Measurements from ENCODE around the gene RETREG2.
"Not testable (repeated sequence)": the region's sequence is repeated elsewhere in the genome, so short reads cannot be mapped to it uniquely, and the experiment has no call there.

Gene RETREG2

GRCh38 chr2:219186754-219187456, 8.8 kb downstream of the RETREG2 start:
- no peak for DNase-seq (ENCODE audit: low read depth in 2 of 2)

DNA sequence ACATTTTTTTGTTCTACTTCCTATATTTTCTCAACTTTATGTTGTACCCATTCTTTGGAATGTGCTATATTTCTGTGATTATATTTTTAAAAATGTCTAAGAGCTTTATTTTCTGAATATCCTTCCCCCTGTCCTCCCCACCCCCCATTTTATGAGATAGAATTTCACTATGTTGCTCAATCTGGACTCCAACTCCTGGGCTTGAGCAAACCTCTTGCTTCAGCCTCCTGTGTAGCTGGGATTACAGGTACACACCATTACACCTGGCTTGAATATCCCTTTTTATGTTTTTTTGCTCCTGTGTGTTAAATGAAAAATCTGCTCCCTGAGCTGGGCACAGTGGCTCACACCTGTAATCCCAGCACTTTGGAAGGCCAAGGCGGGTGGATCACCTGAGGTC, 19.3 kb downstream of the RETREG2 start:
- DNase-seq (ENCODE audit: low read depth in 2 of 2) = no peak

GRCh38 chr2:219198974-219199373, 20.9 kb downstream of the RETREG2 start:
- DNase-seq (ENCODE audit: low read depth in 2 of 2) = no peak

- no peak for DNase-seq (ENCODE audit: low read depth in 2 of 2)
Measured at GRCh38 chr2:219199470-219200211, 21.6 kb downstream of the RETREG2 start.

GRCh38 chr2:219200502-219201326, 22.6 kb downstream of the RETREG2 start:
- DNase-seq (ENCODE audit: low read depth in 2 of 2) = not testable (repeated sequence)

- not testable (repeated sequence) for DNase-seq (ENCODE audit: low read depth in 2 of 2)
Measured at GRCh38 chr2:219201331-219201730, 23.3 kb downstream of the RETREG2 start.

DNA sequence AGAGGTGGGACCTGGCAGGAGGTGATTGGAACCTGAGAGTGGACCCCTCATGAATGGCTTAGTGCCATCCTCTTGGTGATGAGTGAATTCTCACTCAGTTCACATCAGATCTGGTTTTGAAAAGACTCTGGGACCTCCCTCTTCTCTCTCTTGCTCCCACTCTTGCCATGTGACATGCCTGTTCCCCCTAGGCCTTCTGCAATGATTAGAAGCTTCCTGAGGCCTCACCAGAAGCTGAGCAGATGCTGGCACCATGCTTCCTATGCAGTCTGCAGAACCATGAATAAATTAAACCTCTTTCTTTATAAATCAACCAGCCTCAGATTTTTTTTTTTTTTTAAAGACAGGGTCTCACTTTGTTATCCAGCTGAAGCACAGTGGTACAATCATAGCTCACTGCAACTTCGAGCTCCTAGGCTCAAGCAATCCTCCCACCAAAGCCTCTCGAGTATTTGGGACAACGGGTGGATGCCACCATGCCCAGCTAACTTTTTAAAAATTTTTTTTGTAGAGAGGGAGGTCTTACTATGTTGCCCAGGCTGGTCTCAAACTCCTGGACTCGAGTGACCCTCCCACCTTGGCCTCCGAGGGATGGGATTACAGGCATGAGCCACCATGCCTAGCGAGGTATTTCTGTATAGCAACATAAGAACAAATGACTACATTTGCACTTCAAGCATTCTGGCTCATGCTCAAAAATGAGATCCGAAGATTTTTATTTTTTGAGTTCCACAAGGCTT, 26.5 kb downstream of the RETREG2 start:
- no peak for DNase-seq (ENCODE audit: low read depth in 2 of 2)

DNA sequence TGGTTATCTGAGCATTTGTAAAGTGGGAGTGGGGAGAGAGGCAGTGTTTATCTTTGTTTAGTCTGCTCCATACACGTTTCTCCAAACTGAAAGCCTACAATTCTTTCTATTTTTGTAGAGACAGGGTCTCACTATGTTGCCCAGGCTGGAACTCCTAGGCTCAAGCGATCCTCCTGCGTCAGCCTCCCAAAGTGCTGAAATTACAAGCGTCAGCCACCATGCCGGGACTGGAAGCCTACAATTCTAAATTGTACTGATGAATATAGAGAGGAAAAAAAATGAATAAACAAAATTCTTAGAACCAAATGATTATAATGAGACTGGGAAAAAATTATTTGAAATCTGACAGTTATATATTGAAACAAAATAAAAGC, 27.1 kb downstream of the RETREG2 start:
- no peak for DNase-seq (ENCODE audit: low read depth in 2 of 2)

DNA sequence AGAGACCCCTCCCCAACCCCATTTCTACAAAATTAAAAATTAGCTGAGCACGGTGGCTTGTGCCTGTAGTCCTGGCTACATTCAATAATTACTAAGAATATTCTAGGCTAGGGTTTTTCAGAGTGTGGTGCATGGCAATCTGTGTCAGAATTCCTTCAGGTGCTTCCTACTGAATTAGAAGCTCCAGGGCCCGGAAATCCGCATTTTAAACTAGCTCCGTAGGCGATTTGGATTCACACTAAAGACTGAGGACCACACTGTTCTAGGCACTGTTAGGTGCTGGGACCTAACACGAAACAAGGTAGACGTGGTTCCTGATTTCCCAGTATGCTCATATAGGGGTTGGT, 27.9 kb downstream of the RETREG2 start:
- DNase-seq (ENCODE audit: low read depth in 2 of 2) = no peak

DNA sequence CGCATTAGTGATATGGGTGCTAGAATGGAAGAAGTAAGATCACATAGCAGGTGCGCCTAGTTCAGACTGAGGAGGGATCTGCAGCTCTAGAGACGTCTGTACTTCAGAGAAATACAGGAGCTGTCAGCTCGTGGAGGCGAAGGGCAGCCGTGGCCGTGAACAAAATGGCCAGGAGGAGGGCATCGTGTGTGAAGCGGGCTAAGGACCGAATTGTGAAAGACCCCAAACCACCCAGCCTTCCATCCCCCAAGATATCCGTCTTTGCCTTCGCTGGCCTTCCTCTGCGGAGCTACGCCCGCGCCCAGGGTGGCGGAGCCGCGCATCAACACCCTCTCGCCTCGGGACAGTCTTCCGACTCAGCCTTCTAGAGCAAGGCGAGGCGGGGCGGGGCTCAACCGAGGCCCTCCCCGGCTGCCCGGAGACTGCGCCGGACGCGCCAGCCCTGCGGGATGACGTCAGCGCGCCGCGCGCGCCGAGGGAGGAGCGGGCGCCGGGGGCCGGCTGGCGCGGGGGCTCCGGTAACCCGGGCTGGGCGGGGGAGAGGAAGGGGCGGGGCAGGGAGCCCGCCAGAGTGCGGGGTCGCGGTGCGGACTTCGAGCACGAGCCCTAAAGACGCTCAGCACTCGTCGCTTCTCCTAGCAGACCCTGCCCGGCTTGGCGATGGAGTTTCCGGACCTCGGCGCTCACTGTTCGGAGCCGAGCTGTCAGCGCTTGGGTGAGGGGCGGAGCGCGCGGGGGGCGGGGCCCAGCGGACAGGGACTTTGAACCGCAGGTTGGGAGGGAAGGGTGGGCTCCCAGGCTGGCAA, 28.5 kb downstream of the RETREG2 start, which contains the start of gene ZFAND2B:
Gene ZFAND2B, plus strand, starts transcription at position 455 of the 806 bp plus-strand sequence. Its CDS starts 206 bp downstream, at position 661.
- DNase-seq (ENCODE audit: low read depth in 2 of 2) = peak; percentile 90 to 93

DNA sequence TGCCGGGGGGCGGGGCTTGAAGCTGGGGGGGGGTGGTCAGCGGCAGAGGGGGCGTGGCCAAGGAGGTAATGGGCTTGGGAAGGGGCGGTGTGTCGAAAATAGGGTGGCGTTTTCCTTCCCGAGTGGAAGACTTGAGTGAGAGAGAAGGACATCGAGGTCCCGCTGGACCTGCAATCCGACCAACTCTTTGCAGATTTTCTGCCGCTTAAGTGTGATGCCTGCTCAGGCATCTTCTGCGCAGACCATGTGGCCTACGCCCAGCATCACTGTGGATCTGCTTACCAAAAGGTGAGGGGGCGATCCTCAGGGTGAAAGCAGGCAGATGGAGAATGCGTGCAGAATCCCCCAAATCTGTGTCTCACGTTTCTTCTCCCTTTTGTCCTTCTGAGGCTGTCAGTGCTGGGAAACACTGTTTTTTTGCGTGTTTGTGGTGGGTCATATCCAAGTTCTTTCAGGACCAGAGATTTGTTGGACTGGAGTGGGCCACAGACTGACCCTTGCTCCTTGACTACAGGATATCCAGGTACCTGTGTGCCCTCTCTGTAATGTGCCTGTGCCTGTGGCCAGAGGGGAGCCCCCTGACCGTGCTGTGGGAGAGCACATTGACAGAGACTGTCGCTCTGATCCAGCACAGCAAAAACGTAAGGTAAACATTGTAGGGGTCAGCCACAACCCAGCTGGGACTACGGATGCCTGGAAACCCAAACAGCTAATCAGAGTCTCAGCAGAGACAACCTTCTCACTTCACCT, 29.2 kb downstream of the RETREG2 start:
- no peak for DNase-seq (ENCODE audit: low read depth in 2 of 2)

- no peak for DNase-seq (ENCODE audit: low read depth in 2 of 2)
Measured at GRCh38 chr2:219207884-219208740, 30.0 kb downstream of the RETREG2 start.

- no peak for DNase-seq (ENCODE audit: low read depth in 2 of 2)
Measured at GRCh38 chr2:219209236-219210195, 31.4 kb downstream of the RETREG2 start.

- no peak for DNase-seq (ENCODE audit: low read depth in 2 of 2)
Measured at GRCh38 chr2:219210196-219210885, 32.3 kb downstream of the RETREG2 start.

DNA sequence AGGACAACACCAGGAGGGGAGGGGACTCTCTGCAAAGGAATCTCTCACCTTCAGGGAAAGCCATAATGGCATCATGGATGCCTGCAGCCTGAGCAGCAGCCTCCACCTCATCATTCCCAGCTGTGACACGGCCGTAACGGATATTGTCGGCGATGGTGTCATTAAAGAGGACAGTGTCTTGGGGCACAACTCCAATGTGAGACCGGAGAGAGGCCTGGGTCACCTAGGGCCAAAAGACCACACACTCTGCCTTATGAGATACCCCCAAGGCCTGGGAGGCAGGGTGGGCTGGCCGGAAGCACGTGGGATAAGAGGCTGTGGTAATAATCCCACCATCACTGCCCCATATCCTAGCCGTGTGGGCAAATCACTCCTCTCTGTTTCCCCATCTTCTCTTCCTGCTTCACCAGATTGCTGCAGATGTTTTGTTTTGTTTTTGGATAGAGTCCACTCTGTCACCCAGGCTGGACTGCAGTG, 32.8 kb downstream of the RETREG2 start:
- DNase-seq (ENCODE audit: low read depth in 2 of 2) = no peak

GRCh38 chr2:219213026-219213415, 34.9 kb downstream of the RETREG2 start:
- DNase-seq (ENCODE audit: low read depth in 2 of 2) = no peak

DNA sequence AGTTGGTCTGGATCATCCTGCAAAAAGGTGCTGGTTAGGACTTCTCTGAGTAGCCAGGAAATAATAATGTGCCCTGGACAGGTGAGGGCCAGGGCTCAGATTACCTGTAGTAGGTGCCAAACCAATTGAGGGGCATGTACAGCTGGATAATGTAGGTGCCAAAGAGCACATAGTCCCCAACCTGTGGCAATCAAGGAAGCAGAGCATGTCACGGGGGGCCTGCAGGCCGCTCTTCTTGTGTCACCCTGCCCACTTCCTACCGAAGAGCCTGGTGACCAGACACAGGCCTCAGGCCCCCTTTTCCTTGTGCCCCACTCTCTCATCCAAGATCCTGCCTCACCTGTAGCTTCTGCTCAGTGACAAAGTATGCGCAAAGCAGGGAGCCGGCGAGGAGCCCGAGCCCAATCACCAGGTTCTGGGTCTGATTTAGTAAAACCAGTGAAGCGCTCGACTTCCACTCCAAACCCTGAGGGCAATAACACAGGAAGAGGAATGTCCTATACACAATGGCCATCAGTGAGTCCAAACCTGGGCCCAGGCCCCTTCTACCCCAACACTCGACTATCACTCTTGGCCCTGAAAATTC, 35.5 kb downstream of the RETREG2 start:
- no peak for DNase-seq (ENCODE audit: low read depth in 2 of 2)

All from stimulated activated CD8-positive, alpha-beta memory T cell treated with anti-CD3 and anti-CD28 coated beads, Interleukin-2, amount 100 ng/mL, for 48 hours (primary cell).